ENCODE measurements around the gene A4GNT. TPM values are rescaled to one million over a fixed set of nuclear protein-coding genes. Genes with fewer than 3 reads are reported as not detected.

Gene A4GNT
- total RNA-seq, 2 experiments from 2014 or later = not detected

DNA sequence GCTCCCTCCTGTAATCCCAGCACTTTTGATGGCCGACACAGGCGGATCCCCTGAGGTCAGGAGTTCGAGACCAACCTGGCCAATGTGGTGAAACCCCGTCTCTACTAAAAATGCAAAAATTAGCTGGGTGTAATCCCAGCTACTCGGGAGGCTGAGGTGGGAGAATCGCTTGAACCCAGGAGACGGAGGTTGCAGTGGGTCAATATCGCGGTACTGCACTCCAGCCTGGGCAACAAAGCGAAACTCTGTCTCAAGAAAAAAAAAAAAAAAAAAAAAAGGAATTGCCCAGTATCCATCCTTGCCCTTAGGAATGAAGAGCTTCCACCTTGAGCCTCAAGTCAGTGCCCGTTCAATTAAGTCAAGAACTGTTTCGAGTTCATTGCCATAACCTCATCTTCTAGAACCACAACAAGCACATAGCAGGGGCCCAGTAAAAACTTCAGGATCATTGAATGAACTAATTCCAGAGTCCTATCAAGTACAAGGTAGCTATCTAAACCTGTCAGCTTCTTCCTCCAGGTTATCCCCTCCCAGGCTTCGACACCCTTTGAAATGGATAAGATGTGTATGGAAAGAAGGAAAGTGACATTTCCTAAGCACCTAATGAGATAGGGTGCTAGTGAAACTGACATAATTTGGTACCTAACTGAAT lies 41.7 kb upstream of the A4GNT start:
- ChIA-PET CTCF (interaction anchor here (0.6 to 1.2 kb wide), 2 partner anchors 1422 to 1935 kb away, joined by 3 read pairs; partner anchors contain the start of gene STAG1), POLR2A (interaction anchor here (1.1 to 4.0 kb wide), 5 partner anchors 13 to 1215 kb away, joined by 3 to 45 read pairs (median 3); partner anchors contain the start of genes ARMC8 and CEP70)

GRCh38 chr3:138172625-138173024 lies 40.4 kb upstream of the A4GNT start:
- Mint-ChIP-seq H3K27me3 (no peaks in the 10 kb centered on the region), H3K36me3 (ENCODE audit: low read depth) (peaks cover 53% of the 10 kb centered on the region), H3K4me1 (ENCODE audit: low read depth) (peaks cover 48% of the 10 kb centered on the region), H3K9me3 (no peaks in the 10 kb centered on the region), H3K27ac (peak overlapping the region; percentile 96), H3K4me3 (peak overlapping the region; percentile 80)
- CTCF ChIA-PET = interaction anchor here (1.2 kb wide), 1 partner anchor 1420 kb away, joined by 3 read pairs; the partner anchor contains the start of gene STAG1
- intact Hi-C loops (cut with DNase I, micrococcal nuclease) = no loop called here
- no peak for TF ChIP-seq CTCF (IDR thresholded peaks at IDR 0.05)
- DNase-seq (no peak), ATAC-seq (ENCODE audit: poor library complexity) (no peak)
- POLR2A ChIA-PET = interaction anchor here (0.6 to 4.0 kb wide), 2 partner anchors 14 to 1419 kb away, joined by 3 to 45 read pairs; partner anchors contain the start of gene ARMC8
- Histone ChIP-seq H3K9me3 (ENCODE audit: control insufficient read depth in 1 of 2, insufficient read depth in 1 of 2, low read length in 2 of 2) (no peaks in the 10 kb centered on the region), H3K27me3 (ENCODE audit: control insufficient read depth in 1 of 2, insufficient read depth in 2 of 2, low read length in 2 of 2) (no peaks in the 10 kb centered on the region), H3K4me1 (ENCODE audit: insufficient read depth, low read length) (peaks cover 19% of the 10 kb centered on the region), H3K27ac (ENCODE audit: low read depth in 1 of 2, low read length in 2 of 2) (no peak overlapping the region), H3K36me3 (ENCODE audit: insufficient read depth, low read length) (peaks cover 33% of the 10 kb centered on the region), H3K4me3 (ENCODE audit: low read length) (no peak overlapping the region)

More for the DNA sequence above, 41.7 kb upstream of the A4GNT start:
- Mint-ChIP-seq H3K36me3 (ENCODE audit: low read depth) (peaks cover 43% of the 10 kb centered on the region), H3K4me3 (peak overlapping the region; percentile 98), H3K9me3 (no peaks in the 10 kb centered on the region), H3K27ac (peak overlapping the region; percentile 96), H3K27me3 (no peaks in the 10 kb centered on the region), H3K4me1 (ENCODE audit: low read depth) (peaks cover 48% of the 10 kb centered on the region)
- ATAC-seq (ENCODE audit: poor library complexity) (peak; percentile 14), DNase-seq (no peak)
- Histone ChIP-seq H3K9me3 (ENCODE audit: control insufficient read depth in 1 of 2, insufficient read depth in 1 of 2, low read length in 2 of 2) (no peaks in the 10 kb centered on the region), H3K4me3 (ENCODE audit: low read length) (peak overlapping the region; percentile 68), H3K4me1 (ENCODE audit: insufficient read depth, low read length) (peaks cover 19% of the 10 kb centered on the region), H3K27me3 (ENCODE audit: control insufficient read depth in 1 of 2, insufficient read depth in 2 of 2, low read length in 2 of 2) (no peaks in the 10 kb centered on the region), H3K36me3 (ENCODE audit: insufficient read depth, low read length) (peaks cover 25% of the 10 kb centered on the region), H3K27ac (ENCODE audit: low read depth in 1 of 2, low read length in 2 of 2) (peak overlapping the region; percentile 66 to 79)
- no peak for TF ChIP-seq CTCF (IDR thresholded peaks at IDR 0.05)
- intact Hi-C loops (cut with DNase I, micrococcal nuclease) = loop anchor here in 1 of 2 experiments (2.0 kb wide), 1 partner anchor 15 kb away; no protein-coding TSS in a partner anchor

DNA sequence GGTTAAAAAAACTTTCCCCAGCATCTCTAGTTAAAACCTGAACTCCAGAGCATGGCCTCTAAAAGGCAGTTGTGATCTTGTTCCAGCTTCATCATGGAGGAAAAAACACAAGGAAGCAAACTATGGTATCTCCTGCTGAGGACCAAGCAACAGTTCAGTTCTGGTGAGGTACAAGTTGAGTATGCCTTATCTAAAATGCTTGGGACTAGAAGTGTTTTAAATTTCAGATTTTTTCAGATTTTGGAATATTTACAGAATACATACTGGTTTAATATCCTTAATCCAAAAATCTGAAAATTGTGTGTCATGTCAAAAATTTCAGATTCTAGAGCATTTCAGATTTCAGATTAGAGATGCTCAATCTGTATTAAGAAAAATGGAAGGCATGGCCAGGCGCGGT lies 32.9 kb upstream of the A4GNT start:
- Histone ChIP-seq H3K4me1 (ENCODE audit: insufficient read depth, low read length) (no peaks in the 10 kb centered on the region), H3K36me3 (ENCODE audit: insufficient read depth, low read length) (peaks cover 75% of the 10 kb centered on the region), H3K9me3 (ENCODE audit: control insufficient read depth in 1 of 2, insufficient read depth in 1 of 2, low read length in 2 of 2) (no peaks in the 10 kb centered on the region), H3K27ac (ENCODE audit: low read depth in 1 of 2, low read length in 2 of 2) (no peak overlapping the region), H3K27me3 (ENCODE audit: control insufficient read depth in 1 of 2, insufficient read depth in 2 of 2, low read length in 2 of 2) (no peaks in the 10 kb centered on the region), H3K4me3 (ENCODE audit: low read length) (no peak overlapping the region)
- H3K4me3 Mint-ChIP-seq = no peak overlapping the region
- no peak for TF ChIP-seq CTCF (IDR thresholded peaks at IDR 0.05)
- intact Hi-C loops (cut with DNase I, micrococcal nuclease) = no loop called here
- ChIA-PET POLR2A (no interaction called here), CTCF (no interaction called here)
- H3K4me1 Mint-ChIP-seq (ENCODE audit: low read depth) = peaks cover 16% of the 10 kb centered on the region
- peaks cover 81% of the 10 kb centered on the region for H3K36me3 Mint-ChIP-seq (ENCODE audit: low read depth)
- no peaks in the 10 kb centered on the region for H3K27me3 Mint-ChIP-seq
- ATAC-seq (ENCODE audit: poor library complexity) = no peak
- no peak for DNase-seq
- H3K9me3 Mint-ChIP-seq = no peaks in the 10 kb centered on the region
- no peak overlapping the region for H3K27ac Mint-ChIP-seq

All from CD4-positive, alpha-beta T cell (primary cell).